IPS-18c (cell line): ENCODE measurements around the gene MUC15.

Source experiments
- H3K4me3 ChIP-seq: 2 replicates; pipeline ENCODE4 v1.7.0; 2013; ENCODE audit warnings: low read depth, mild to moderate bottlenecking, low read length, moderate library complexity; ENCODE audit not compliant: insufficient read depth
- H3K9me3 ChIP-seq: one replicate; pipeline ENCODE4 v1.6.1; 2013; ENCODE audit warnings: mild to moderate bottlenecking, low read length, moderate library complexity; ENCODE audit not compliant: control insufficient read depth, insufficient read depth

Gene MUC15

DNA sequence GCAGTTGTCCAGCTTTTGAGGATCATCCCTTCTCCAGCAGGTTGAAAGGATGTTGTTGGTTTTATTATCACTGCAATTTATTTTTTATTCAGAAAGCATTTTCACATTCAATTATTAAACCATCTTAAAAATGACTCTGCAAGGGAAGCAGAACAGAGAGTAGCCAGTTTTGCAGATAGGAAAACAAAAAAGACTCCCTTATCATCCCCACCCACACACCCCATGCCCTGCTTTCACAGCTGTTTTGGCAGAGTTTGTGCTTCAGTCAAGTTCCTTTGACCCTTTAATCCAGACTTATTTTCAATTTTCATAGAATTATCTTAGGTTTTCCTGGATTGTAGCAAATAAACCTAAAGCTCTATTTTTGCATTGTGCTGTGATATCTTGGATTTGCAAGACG lies 44.4 kb downstream of the MUC15 start:
- Histone ChIP-seq H3K9me3 (no peaks in the 10 kb centered on the region), H3K4me3 (no peak overlapping the region)

DNA sequence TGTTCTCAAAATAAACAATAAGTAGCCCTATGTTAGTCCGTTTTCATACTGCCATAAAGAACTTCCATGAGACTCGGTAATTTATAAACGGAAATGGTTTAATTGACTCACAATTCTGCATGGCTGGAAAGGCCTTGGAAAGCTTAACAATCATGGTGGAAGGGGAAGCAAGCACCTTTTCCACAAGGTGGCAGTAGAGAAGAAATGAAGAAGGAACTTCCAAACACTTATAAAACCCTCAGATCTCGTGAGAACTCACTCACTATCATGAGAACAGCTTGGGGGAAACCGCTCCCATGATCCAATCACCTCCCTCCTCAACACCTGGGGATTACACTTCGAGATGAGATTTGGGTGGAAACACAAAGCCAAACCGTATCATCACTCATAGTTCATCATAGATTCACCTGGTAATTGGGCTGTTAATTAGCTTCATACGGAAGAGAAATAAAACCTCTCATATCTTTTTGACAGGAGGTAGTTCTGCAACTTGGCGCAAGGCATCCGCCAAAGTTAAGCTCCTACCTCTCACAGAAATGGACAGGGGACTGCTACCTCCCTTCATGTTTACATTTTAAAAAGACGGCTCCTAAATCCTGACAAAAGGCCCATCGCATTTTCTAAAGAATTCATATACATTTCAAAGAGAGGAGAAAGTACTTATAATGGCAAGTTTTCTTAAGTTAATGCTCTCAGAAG lies 49.0 kb downstream of the MUC15 start:
- Histone ChIP-seq H3K4me3 (no peak overlapping the region), H3K9me3 (peaks cover 3% of the 10 kb centered on the region)

DNA sequence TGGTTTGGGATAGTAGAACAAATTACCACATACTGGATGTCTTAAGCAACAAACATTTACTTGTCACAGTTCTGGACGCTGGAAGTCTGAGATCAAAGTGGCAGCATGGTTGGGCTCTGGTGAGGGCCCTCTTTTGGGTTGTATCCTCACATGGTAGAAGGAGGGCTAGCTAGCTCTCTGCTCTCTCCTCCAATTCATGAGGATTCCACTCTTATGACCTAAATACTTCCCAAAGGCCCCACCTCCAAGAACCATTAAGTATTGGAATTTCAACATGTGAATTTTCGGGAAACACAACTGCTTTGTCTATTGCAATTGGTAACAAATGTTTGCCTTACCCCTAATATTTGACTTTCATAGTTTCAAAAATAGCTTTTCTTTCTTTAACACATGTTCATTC lies 52.6 kb downstream of the MUC15 start:
- Histone ChIP-seq H3K9me3 (peaks cover 3% of the 10 kb centered on the region), H3K4me3 (no peak overlapping the region)

GRCh38 chr11:26512196-26512595 lies 59.9 kb downstream of the MUC15 start:
- H3K9me3 ChIP-seq = no peaks in the 10 kb centered on the region
- no peak overlapping the region for H3K4me3 ChIP-seq

- Histone ChIP-seq H3K9me3 (no peaks in the 10 kb centered on the region), H3K4me3 (no peak overlapping the region)
Measured at GRCh38 chr11:26510756-26511155, 61.3 kb downstream of the MUC15 start.

- Histone ChIP-seq H3K9me3 (no peaks in the 10 kb centered on the region), H3K4me3 (no peak overlapping the region)
Measured at GRCh38 chr11:26510164-26510563, 61.9 kb downstream of the MUC15 start.
